ENCODE data around the gene DOCK2.

DNA sequence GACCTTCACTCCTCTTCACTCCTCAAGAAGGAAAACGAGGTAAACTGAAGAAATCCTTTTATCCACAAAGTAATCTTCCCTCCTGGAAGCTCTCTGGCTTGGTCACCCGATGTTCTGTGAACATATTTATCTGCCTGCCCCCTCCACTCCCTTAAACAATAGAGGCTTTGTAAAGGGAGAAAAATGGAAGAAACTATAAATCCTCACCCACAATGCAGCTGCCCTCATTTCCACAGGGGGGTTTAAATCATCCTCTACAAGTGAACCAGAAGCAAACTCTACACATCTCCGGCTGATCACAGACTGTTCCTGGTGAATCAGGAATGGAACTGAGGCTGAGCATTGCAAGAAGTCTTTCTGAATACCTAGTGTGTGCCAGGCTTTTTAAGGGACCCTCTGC is 336.0 kb downstream of the DOCK2 start:
- TF ChIP-seq ZNF292 (tag by site-specific recombination; IDR thresholded peaks at IDR 0.05; ENCODE audit: borderline replicate concordance, low read depth) (no peak), SALL2 (tag by site-specific recombination; IDR thresholded peaks at IDR 0.05; ENCODE audit: borderline replicate concordance) (no peak), ZNF140 (tag by site-specific recombination; IDR thresholded peaks at IDR 0.05) (no peak), ZNF23 (tag by site-specific recombination; IDR thresholded peaks at IDR 0.05; ENCODE audit: borderline replicate concordance) (no peak), YY1 (tag by site-specific recombination; IDR thresholded peaks at IDR 0.05) (no peak), ZNF10 (tag by site-specific recombination; IDR thresholded peaks at IDR 0.05) (no peak), ZNF521 (tag by site-specific recombination; IDR thresholded peaks at IDR 0.05) (no peak), ZNF654 (tag by site-specific recombination; IDR thresholded peaks at IDR 0.05; ENCODE audit: low read depth) (no peak), ZNF274 (IDR thresholded peaks at IDR 0.05; ENCODE audit: low read length) (no peak), ZNF274 (tag by site-specific recombination; IDR thresholded peaks at IDR 0.05; ENCODE audit: borderline replicate concordance) (no peak)
- TF ChIP-seq, protein P1, sequence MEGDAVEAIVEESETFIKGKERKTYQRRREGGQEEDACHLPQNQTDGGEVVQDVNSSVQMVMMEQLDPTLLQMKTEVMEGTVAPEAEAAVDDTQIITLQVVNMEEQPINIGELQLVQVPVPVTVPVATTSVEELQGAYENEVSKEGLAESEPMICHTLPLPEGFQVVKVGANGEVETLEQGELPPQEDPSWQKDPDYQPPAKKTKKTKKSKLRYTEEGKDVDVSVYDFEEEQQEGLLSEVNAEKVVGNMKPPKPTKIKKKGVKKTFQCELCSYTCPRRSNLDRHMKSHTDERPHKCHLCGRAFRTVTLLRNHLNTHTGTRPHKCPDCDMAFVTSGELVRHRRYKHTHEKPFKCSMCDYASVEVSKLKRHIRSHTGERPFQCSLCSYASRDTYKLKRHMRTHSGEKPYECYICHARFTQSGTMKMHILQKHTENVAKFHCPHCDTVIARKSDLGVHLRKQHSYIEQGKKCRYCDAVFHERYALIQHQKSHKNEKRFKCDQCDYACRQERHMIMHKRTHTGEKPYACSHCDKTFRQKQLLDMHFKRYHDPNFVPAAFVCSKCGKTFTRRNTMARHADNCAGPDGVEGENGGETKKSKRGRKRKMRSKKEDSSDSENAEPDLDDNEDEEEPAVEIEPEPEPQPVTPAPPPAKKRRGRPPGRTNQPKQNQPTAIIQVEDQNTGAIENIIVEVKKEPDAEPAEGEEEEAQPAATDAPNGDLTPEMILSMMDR (tag by site-specific recombination; IDR thresholded peaks at IDR 0.05), result no peak
- TF ChIP-seq, protein P2, sequence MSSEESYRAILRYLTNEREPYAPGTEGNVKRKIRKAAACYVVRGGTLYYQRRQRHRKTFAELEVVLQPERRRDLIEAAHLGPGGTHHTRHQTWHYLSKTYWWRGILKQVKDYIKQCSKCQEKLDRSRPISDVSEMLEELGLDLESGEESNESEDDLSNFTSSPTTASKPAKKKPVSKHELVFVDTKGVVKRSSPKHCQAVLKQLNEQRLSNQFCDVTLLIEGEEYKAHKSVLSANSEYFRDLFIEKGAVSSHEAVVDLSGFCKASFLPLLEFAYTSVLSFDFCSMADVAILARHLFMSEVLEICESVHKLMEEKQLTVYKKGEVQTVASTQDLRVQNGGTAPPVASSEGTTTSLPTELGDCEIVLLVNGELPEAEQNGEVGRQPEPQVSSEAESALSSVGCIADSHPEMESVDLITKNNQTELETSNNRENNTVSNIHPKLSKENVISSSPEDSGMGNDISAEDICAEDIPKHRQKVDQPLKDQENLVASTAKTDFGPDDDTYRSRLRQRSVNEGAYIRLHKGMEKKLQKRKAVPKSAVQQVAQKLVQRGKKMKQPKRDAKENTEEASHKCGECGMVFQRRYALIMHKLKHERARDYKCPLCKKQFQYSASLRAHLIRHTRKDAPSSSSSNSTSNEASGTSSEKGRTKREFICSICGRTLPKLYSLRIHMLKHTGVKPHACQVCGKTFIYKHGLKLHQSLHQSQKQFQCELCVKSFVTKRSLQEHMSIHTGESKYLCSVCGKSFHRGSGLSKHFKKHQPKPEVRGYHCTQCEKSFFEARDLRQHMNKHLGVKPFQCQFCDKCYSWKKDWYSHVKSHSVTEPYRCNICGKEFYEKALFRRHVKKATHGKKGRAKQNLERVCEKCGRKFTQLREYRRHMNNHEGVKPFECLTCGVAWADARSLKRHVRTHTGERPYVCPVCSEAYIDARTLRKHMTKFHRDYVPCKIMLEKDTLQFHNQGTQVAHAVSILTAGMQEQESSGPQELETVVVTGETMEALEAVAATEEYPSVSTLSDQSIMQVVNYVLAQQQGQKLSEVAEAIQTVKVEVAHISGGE (tag by site-specific recombination; conservative IDR thresholded peaks at IDR 0.05; ENCODE audit: low read depth), result no peak
- TF ChIP-seq, protein P3, sequence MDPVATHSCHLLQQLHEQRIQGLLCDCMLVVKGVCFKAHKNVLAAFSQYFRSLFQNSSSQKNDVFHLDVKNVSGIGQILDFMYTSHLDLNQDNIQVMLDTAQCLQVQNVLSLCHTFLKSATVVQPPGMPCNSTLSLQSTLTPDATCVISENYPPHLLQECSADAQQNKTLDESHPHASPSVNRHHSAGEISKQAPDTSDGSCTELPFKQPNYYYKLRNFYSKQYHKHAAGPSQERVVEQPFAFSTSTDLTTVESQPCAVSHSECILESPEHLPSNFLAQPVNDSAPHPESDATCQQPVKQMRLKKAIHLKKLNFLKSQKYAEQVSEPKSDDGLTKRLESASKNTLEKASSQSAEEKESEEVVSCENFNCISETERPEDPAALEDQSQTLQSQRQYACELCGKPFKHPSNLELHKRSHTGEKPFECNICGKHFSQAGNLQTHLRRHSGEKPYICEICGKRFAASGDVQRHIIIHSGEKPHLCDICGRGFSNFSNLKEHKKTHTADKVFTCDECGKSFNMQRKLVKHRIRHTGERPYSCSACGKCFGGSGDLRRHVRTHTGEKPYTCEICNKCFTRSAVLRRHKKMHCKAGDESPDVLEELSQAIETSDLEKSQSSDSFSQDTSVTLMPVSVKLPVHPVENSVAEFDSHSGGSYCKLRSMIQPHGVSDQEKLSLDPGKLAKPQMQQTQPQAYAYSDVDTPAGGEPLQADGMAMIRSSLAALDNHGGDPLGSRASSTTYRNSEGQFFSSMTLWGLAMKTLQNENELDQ (tag by site-specific recombination; IDR thresholded peaks at IDR 0.05; ENCODE audit: low read depth), result no peak
- TF ChIP-seq, protein P4, sequence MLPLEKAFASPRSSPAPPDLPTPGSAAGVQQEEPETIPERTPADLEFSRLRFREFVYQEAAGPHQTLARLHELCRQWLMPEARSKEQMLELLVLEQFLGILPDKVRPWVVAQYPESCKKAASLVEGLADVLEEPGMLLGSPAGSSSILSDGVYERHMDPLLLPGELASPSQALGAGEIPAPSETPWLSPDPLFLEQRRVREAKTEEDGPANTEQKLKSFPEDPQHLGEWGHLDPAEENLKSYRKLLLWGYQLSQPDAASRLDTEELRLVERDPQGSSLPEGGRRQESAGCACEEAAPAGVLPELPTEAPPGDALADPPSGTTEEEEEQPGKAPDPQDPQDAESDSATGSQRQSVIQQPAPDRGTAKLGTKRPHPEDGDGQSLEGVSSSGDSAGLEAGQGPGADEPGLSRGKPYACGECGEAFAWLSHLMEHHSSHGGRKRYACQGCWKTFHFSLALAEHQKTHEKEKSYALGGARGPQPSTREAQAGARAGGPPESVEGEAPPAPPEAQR (tag by site-specific recombination; IDR thresholded peaks at IDR 0.05), result no peak

Data from HEK293 (cell line).